ENCODE data around the gene FAM162A.
"Not testable (repeated sequence)": the region's sequence is repeated elsewhere in the genome, so short reads cannot be mapped to it uniquely, and the experiment has no call there.

FAM162A gene

DNA sequence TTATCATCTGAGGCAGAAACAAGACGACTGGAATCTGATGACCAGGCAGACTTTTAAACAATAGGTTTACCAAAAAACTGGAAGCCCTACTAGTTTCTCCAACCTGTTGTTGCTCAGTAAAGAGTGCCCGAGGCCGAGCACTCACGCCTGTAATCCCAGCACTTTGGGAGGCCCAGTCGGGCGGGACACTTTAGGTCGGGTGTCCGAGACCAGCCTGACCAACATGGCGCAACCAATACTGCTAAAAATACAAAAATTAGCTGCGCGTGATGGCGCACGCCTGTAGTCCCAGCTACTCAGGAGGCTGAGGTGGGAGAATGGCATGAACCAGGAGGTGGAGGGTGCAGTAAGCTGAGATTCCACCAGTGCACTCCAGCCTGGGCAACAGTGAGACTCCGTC is 33.0 kb downstream of the FAM162A start:
- in situ Hi-C loops (cut with HindIII; ENCODE audit: low sequenced_read_pairs) = no loop called here

DNA sequence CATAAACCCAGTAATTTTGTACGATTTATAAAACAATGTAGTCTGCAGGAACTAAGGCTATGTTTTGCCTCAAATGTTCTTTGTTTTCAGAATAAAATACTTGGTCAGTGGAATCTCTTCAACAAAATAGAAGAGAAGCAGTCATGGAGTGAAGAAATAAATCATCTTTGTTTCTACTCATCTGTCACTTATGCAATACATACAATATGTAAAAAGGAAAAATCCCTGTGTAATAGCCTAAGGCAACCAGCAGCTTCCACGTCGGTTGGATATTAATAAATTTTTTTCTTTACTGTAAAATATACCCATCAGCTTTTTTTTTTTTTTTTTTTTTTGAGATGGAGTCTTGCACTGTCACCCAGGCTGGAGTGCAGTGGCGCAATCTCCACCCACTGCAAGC is 37.1 kb downstream of the FAM162A start:
- in situ Hi-C loops (cut with HindIII; ENCODE audit: low sequenced_read_pairs) = no loop called here

GRCh38 chr3:122421836-122422235 is 37.9 kb downstream of the FAM162A start:
- in situ Hi-C loops (cut with HindIII; ENCODE audit: low sequenced_read_pairs) = no loop called here

DNA sequence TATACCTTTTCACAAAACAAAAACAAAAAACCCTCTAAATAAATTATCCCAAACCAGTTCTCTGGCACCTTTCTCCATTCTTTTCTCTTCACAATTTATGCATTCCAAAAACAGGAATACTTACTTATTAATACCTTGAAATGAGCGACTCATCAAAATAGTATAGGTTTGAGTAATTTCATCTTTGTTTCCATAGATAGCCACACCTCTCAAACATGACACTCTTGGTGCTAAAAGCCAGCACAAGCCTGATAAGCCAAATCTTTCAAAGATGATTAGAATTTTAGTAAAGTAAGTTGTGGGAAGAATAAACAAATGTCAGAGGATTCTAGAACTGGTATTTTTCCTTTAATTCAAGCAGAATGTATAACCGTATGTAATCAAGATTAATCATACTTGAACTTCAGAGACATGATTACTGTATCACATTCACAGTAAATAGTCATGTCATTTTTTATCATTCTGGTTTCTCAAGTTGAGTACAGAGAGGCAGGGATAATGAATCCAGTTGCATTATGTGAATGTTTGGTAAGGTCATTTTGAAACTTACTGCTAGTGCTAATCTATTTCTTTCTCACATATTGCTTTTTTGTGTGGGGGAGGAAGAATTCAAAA is 44.0 kb downstream of the FAM162A start:
- in situ Hi-C loops (cut with HindIII; ENCODE audit: low sequenced_read_pairs) = no loop called here

GRCh38 chr3:122430371-122430770 is 46.4 kb downstream of the FAM162A start:
- in situ Hi-C loops (cut with HindIII; ENCODE audit: low sequenced_read_pairs) = no loop called here

DNA sequence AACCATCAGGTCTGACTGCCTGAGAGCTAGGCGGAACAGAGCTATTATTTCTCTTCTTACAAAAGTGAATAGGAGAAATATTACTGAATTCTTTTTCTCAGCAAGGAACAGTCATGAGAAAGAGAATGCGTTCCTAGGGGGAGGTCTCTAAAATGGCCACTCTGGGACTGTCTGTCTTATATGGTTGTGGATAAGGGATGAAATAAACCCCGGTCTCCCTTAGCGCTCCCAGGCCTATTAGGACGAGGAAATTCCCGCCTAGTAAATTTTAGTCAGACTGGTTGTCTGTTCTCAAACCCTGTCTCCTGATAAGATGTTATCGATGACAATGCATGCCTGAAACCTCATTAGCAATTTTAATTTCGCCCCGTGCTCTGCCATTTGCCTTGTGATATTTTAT is 52.0 kb downstream of the FAM162A start:
- in situ Hi-C loops (cut with HindIII; ENCODE audit: low sequenced_read_pairs) = no loop called here

DNA sequence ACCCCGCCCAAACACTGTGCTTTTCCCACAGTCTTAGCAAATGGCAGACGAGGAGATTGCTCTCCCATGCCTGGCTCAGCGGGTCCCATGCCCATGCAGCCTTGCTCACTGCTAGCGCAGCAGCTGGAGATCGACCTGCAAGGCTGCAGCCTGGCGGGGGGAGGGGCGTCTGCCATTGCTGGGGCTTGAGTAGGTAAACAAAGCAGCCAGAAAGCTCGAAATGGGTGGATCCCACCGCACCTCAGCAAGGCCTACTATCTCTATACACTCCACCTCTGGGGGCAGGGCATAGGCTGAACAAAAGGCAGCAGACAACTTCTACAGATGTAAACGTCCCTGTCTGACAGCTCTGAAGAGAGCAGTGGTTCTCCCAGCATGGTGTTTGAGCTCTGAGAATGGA is 59.1 kb downstream of the FAM162A start:
- in situ Hi-C loops (cut with HindIII; ENCODE audit: low sequenced_read_pairs) = no loop called here

DNA sequence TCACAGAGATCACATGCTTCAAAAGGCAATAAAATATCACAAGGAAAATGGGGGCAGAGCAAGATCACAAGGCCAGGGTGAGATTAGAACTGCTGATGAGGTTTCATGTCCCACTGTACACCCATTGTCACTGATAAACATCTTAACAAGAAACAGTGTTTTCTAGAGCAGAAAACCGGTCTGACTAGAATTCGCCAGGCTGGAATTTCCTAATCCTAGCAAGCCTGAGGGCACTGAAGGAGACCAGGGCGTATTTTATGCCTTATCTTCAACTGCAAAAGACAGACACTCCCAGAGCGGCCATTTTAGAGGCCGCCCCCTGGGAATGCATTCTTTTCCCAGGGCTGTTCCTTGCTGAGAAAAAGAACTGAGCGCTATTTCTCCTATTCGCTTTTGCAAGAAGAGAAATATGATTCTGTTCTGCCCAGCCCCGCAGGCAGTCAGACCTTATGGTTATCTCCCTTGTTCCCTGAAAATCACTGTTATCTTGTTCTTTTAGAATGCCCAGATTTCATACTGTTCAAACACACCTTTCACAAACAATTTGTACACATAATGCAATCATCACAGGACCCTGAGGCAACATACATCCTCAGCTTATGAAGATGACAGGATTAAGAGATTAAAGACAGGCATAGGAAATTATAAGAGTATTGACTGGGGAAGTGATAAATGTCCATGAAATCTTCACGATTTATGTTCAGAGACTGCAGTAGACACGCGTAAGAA is 59.9 kb downstream of the FAM162A start:
- in situ Hi-C loops (cut with HindIII; ENCODE audit: low sequenced_read_pairs) = not testable (repeated sequence)

DNA sequence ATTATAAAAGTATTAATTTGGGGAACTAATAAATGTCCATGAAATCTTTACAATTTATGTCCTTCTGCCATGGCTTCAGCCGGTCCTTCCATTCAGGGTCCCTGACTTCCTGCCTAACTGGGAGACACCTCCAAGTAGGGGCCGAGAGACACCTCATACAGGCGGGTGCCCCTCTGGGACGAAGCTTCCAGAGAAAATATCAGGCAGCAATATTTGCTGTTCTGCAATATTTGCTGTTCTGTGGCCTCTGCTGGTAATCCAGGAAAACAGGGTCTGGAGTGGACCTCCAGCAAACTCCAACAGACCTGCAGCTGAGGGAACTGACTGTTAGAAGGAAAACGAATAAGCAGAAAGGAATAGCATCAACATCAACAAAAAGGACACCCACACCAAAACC is 60.5 kb downstream of the FAM162A start:
- in situ Hi-C loops (cut with HindIII; ENCODE audit: low sequenced_read_pairs) = not testable (repeated sequence)

- in situ Hi-C loops (cut with HindIII; ENCODE audit: low sequenced_read_pairs) = not testable (repeated sequence)
These were observed 64.2 kb downstream of the FAM162A start for GRCh38 chr3:122448218-122448617.

- in situ Hi-C loops (cut with HindIII; ENCODE audit: low sequenced_read_pairs) = no loop called here
These were observed 67.4 kb downstream of the FAM162A start for GRCh38 chr3:122451371-122451770.

GRCh38 chr3:122456074-122456473 is 72.1 kb downstream of the FAM162A start:
- in situ Hi-C loops (cut with HindIII; ENCODE audit: low sequenced_read_pairs) = no loop called here

- in situ Hi-C loops (cut with HindIII; ENCODE audit: low sequenced_read_pairs) = no loop called here
These were observed 73.7 kb downstream of the FAM162A start for GRCh38 chr3:122457706-122458105.

DNA sequence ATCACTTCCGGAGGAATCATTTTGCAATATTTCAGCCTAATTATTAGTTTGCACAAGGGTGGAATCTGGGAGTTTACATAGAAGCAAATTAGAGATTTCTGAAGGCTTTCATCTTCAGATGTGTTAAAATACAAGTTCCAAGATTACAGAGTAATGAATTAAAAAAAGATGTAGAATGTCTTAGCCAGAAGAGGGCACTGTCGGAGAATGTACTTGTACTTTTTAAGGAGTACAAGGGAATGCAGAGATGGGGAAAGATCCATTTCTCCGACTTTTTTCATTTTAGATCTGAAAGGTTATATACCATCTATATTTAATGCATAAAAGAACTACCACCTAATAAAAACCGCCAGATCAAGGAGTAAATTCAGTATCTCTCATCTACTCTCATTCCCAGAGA is 75.0 kb downstream of the FAM162A start:
- in situ Hi-C loops (cut with HindIII; ENCODE audit: low sequenced_read_pairs) = no loop called here

DNA sequence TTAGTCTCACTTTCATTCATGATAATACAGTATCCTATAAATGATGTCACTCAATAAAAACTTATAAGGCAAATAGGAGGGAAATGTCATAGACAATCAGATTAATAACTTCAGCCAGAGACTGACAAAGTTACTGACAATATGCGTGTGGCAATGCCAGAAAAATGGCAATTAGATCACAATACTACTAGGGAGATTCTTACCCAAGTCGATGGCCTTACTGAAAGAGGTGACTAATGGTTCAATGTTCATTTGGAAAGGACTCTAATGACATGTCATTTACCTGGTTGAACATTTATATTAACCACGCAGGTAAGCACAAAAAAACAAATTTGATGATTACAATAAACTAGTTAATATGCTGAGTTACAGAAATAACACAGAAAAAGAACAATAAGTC is 77.8 kb downstream of the FAM162A start:
- in situ Hi-C loops (cut with HindIII; ENCODE audit: low sequenced_read_pairs) = no loop called here
